ENCODE results near the gene CREB3L4.

The CREB3L4 gene

GRCh38 chr1:153937331-153937730, 30.4 kb upstream of the CREB3L4 start:
- DNase-seq (ENCODE audit: low read depth) = no peak

DNA sequence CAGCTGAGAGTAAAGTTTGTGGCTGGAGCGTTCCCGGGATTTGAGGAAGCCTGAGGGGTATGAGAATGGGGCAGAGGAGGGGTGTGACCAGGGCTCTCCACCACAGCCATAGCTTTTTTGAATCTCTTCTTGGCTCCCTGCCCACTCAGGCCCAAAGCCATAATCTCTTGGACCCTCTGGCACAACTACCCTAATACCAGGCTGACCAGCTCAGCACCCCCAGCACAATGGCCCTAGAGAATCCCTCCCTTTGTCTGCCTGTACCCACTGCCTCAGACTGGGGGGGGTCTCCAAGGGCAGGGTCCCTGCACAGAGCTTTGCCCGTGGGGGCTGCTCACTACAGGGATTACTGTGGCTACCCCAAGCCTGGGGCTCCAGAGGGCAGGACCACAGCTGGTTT, 28.7 kb upstream of the CREB3L4 start:
- DNase-seq (ENCODE audit: low read depth) = no peak

DNA sequence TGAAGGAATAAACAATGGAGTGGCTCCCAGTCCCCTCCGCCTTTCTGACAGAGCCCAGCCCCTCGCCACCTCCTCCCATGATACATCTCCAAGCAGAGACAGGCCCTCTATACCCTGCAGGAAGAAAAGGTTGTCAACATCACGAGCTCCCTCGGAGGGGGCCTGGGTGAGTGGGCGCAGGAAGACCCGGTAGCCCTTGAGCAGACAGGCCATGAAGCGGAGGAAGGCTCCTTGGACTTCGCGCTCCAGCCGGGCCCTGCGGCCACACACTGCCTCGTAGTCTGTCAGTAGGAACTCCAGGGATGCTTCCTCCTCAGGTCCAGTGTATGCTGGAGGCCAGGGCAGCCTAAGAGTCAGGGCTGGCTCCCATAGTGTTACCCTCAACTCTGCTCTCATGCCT, 28.2 kb upstream of the CREB3L4 start:
- DNase-seq (ENCODE audit: low read depth) = no peak

GRCh38 chr1:153940756-153941155, 26.9 kb upstream of the CREB3L4 start:
- no peak for DNase-seq (ENCODE audit: low read depth)

- DNase-seq (ENCODE audit: low read depth) = no peak
These were observed 25.6 kb upstream of the CREB3L4 start for GRCh38 chr1:153941826-153942725.

DNA sequence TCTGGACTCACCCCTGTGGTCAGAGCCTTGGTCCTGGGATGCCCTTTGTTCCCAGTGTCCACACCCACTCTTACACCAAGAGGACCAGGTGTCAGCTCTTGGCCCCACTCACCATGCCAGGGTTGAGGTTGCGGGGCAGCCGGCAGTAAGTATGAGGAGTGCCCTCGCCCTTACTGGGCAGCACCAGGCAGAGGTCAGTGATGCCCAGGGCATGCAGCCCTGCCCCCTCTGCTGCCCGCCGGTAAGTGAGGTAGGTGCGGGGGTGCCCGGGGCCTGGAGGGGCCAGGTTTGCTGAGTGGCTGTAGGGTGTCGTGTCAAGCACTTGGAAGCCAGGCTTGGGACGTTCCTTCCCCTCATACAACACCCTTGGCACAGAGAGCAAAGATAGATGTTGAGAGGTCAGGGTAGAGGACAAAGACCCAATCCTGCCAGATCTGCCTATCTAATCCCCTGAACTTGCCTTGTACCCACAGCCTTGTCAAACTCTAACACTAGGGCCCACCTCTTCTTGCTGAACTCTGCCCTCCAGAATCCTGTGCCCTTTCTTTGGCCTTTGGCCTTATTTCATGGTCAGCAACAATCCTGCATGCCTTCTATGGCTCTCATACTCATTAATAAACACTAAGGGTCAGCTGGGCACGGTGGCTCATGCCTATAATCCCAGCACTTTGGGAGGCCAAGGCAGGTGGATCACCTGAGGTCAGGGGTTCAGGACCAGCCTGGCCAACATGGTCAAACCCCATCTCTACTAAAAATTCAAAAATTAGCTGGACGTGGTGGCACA, 24.7 kb upstream of the CREB3L4 start:
- DNase-seq (ENCODE audit: low read depth) = no peak

- no peak for DNase-seq (ENCODE audit: low read depth)
These were observed 23.5 kb upstream of the CREB3L4 start for GRCh38 chr1:153944005-153944826.

DNA sequence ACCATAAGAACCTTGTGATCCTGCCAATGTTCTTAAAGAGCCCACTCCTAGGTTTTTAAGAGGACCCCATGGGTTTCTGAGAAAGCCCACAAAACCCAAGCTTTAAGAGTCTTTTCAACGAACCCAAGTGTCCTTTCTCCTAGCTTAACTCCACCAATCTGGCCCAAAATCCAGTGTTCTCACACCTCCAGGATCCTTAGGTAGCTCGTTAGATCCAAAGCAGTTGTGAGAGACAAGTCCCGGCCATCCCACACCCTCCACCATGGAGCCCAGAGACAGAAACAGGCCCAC, 22.9 kb upstream of the CREB3L4 start:
- no peak for DNase-seq (ENCODE audit: low read depth)

DNA sequence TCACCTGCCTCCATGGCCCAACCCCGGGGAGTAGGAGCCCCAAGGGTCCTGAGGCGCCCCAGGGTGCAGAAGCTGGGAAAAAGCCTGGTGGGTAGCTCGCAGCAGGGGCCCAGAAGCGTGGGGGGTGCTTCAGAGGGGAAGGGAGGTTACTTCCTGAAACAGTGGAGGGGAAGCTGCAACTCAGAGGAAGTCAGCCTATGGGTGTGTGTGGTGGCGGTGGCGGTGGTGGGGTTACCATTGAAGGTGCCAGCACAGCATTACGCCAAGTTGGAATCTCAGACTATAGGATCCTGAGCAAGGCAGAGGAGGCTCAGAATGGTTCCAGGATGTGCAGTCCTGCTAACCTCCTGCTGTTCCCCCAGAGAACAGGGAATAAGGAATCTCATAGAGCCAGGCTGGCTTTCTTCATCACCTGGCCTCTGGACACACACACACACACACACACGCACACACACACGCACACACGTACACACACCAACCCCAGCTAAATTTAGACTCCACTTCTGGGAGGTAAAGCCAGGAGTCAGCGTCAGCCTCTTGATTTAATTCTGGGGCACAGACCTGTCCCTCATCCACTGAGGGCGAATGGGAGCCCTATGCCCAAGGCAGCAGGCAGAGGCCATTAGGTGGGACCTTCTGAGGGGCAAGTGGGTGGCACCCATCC, 22.4 kb upstream of the CREB3L4 start:
- peak; percentile 59 for DNase-seq (ENCODE audit: low read depth)

- DNase-seq (ENCODE audit: low read depth) = peak; percentile 60
These were observed 21.7 kb upstream of the CREB3L4 start for GRCh38 chr1:153945795-153946621.

- DNase-seq (ENCODE audit: low read depth) = peak; percentile 72
These were observed 21.0 kb upstream of the CREB3L4 start, which contains the start of gene DENND4B for GRCh38 chr1:153946622-153947241. TSS of gene DENND4B (minus strand) at chr1:153946718. CDS start at chr1:153944374, 2,344 bp downstream.

- no peak for DNase-seq (ENCODE audit: low read depth)
These were observed 16.5 kb upstream of the CREB3L4 start for GRCh38 chr1:153951183-153951582.

DNA sequence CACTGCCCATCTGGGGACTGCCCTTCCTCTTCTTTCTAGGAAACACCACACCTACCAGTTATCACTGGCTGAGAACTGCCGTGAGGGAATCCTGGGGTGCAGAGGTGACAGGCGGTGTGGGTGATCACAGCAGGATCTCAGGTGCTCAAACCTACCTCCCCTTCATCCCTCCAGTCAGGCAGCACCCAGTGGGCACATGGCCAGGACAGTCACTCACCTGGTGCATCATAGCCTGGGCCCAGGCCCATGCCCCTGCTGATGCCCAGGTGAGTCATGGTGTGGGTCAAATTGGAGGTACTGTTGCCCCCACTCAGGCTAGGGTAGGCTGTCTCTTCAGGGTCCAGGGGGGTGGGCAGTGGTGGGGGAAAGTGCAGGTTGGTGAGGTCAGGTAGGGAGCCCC, 15.9 kb upstream of the CREB3L4 start:
- DNase-seq (ENCODE audit: low read depth) = no peak

DNA sequence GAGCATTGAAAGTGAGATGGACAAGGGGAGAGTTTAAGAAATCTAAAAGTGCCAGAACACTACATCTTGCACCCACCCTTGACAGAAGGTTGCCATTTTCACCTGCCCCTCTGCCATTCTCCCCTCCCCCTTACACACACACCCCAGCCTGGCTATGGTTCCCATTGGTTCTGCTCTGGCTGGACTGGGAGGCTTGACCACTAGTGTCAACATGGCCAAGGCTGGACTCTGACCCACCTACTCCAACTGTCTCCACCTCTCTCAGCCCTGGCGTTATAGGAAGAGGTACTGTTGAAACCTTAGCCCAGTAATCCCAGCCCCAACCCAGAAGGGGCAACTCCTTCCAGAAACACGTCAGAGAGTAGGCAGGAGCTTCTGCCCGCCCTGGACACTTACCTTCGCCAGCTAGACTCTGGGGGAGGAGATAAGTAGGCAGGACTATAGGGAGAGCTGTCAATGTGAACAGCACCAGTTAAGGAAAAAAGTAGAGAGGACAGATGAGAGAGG, 13.8 kb upstream of the CREB3L4 start:
- no peak for DNase-seq (ENCODE audit: low read depth)

- DNase-seq (ENCODE audit: low read depth) = no peak
These were observed 12.9 kb upstream of the CREB3L4 start for GRCh38 chr1:153954826-153955225.

- DNase-seq (ENCODE audit: low read depth) = no peak
These were observed 10.5 kb upstream of the CREB3L4 start for GRCh38 chr1:153956997-153957715.

DNA sequence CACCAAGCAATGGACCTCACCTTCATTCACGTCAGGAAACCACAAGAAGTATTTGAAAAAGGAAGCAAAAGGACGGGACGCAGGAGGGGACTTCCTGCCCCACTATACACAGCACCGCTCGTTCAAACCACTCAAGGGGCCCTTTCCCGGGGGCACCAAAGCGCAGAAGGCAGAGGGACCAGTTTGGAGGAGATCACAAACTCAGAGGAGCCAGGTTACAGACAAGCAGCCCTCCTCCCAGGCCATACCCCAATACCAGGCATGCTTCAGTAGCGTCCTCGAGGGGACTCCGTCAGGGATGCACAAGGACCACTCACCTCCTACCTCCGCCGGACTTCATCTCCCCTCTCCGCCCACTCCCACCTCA, 10.0 kb upstream of the CREB3L4 start:
- no peak for DNase-seq (ENCODE audit: low read depth)

DNA sequence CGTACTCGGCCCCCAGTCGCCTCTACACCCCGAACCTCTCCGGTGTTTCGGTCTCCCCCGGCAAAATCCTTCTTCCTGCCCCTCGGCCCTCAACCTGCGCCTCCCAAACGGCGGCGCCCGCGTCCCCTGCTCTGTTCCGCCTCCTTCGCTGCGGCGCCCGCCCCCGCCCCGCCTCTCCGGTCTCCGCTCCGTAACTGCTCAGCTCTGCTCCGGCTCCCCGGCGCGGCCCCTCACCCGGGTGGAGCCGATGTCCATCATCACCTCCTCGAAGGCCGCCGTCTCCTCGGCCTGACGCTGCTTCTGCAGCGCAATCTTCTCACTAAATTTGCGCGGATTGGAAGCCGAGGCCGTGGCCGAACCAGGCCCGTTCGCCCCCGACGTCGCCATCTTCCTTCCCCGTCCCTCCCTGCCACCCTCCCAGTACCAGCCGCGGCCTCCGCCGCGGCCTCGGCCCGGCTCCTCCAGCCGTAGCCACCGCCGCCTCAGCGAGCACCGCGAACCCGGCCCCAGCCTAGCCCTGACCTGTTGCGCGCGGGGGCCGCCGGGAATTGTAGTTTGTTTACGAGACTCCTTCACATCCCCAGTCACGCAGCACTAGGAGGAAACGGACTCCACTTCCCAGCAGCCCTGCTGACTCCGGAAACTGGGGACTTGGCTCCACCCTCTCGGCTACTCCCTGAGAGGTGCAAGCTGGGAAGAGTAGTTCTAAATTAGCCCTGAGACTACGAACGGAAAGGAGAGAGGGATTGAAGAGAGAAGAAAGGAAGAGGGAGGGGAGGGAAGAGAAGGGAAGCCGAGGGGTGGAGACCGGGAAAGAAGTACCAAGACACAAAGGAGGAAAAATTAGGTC, 9.4 kb upstream of the CREB3L4 start, which contains the start of gene CRTC2:
TSS of gene CRTC2 (minus strand) at position 502 of the 850 bp plus-strand sequence. CDS start at position 387, 115 bp downstream.
- peak; percentile 95 for DNase-seq (ENCODE audit: low read depth)

- no peak for DNase-seq (ENCODE audit: low read depth)
These were observed 8.8 kb upstream of the CREB3L4 start for GRCh38 chr1:153958961-153959260.

Measured in activated T-cell treated with anti-CD3 and anti-CD28 coated beads for 24 hours (primary cell).